NCI-H2081 (cell line): ENCODE results near the gene STMND1.

Experiments used
- DNase-seq, 2 experiments: peaks; one replicate each; lab custom pipeline; 2025; lab: John Stamatoyannopoulos, UW

Gene STMND1

DNA sequence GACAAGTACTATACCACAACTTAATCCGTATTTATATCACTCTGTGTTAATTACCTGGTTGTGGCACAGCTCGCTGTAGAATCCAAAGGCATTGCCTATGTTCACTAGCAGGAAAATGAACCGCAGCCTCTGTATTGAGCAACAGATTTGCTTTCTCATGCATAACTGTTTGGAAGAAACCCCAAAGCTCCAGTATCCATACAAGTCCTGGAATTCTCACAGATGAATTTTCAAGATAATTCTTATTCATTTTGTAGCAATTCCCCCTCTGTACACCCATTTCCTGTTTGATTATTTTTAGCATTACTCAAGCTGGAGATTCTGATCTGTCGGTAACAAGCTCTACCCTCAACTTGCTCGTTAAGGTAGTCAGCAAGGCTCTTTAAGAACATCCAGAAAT lies 63.5 kb downstream of the STMND1 start:
- no peak for DNase-seq

GRCh38 chr6:17167327-17167979 lies 65.6 kb downstream of the STMND1 start:
- peak in 1 of 2 experiments; percentile 13 for DNase-seq

DNA sequence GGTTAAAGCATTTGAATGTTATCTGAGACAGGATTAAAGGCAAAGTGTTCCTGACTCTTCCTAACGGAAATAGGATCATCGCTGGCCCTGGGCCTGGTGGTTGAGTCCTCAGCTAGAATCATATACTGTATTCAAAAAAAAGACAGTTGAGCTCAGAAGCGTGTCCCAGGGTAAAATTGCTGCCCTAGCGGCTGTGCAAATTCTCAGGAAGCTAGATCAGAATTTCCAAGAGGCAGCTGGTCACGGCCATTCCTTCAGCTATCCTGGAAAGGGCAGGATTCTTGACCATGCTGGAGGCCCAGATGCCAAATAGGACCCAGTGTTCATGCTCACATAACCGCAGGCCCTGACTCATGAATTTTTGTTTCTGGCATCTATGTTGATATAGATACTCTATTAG lies 67.4 kb downstream of the STMND1 start:
- no peak for DNase-seq

GRCh38 chr6:17169711-17170110 lies 67.9 kb downstream of the STMND1 start:
- DNase-seq = no peak

GRCh38 chr6:17172836-17173470 lies 71.1 kb downstream of the STMND1 start:
- no peak for DNase-seq

DNA sequence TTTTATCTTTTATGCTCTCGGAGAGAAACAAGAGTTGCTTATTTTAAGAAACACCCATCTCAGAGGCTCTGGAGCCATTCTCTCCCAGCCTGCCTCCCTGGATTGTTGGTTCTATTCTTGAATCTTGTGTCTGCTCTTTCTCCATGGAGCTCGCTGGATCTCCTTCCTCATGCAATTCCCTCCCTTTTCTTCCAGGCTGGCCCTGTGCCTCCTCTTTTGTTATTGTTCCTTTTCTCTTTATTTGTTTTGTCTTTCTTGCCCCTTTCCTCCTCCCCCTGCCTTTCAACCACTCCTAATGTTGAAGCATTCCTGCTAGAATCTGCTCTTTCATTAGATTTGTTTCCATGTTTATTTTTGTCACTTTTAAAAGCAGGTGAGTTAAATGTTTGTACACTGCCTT lies 76.5 kb downstream of the STMND1 start:
- DNase-seq = no peak

GRCh38 chr6:17178754-17179529 lies 77.1 kb downstream of the STMND1 start:
- DNase-seq = peak in 1 of 2 experiments; percentile 4

GRCh38 chr6:17179530-17180073 lies 77.8 kb downstream of the STMND1 start:
- no peak for DNase-seq
